SK-MEL-5 (cell line): ENCODE results near the gene TGFBR3. TPM values are rescaled to one million over a fixed set of nuclear protein-coding genes. Genes with fewer than 3 reads are reported as not detected.
"Not testable (repeated sequence)": the region's sequence is repeated elsewhere in the genome, so short reads cannot be mapped to it uniquely, and the experiment has no call there.

ENCODE experiments used
- DNase-seq: peaks from one replicate; pipeline ENCODE4 v3.0.0-alpha.2; 2016; ENCODE audit warnings: low read depth, low spot score
- in situ Hi-C: cut with HindIII; loops from 2 replicates; pipeline ENCODE4 v1.10.0; 2016; ENCODE audit warnings: low sequenced_read_pairs, high pct_unique_total_duplicates, low pct_unique_long_range_greater_than_20kb
- total RNA-seq: library from RNA; depleted of rRNA; stranded (reverse); fragments of >200 nt; shearing (Covaris generic); gene quantifications from 2 replicates; pipeline ENCODE4 v1.2.3, GENCODE V29; 2014

The TGFBR3 gene
- total RNA-seq, 1 experiment from 2014 or later, result 17.2 TPM

GRCh38 chr1:91834549-91834948 lies 51.4 kb downstream of the TGFBR3 start:
- in situ Hi-C loops, DNase-seq: not testable (repeated sequence)

GRCh38 chr1:91833946-91834345 lies 52.0 kb downstream of the TGFBR3 start:
- in situ Hi-C loops, result no loop called here
- no peak for DNase-seq

DNA sequence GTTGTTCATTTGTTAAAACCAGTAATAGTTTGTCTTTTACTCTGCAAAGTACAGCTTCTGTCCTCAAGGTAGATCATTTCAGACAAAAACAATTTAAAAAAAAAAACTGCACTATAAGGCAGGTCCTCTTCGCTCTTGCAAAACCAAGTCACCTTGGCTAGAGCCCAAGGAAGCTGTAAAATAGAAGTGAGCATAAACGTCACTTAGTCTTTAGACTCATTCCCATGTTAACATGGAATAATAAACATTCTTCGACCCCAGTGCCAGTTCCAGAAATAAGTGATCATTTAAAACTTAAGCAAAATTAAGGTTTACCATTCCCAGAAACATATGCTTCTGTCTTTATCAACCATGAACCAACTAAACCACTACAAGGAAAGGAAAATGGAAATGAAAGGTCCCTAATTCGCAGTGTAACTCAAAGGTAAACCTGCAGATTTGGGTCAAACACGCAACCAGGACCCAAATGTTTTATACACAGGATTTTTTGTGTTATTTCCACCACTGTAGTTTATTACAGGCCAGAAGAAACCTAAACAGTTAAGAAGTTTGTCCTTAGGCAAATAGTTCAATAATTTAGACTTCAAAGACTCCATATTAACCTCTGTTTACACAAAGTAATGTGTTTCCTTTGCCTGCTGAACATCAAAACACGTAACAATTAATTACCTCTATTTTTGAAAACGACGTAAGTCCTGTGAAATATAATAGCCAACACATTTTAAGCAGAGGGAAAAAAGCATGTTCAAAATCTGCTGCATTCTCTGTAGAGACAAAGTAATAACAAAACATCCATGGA lies 54.6 kb downstream of the TGFBR3 start:
- DNase-seq, result no peak
- in situ Hi-C loops, result no loop called here

GRCh38 chr1:91830242-91831131 lies 55.5 kb downstream of the TGFBR3 start:
- in situ Hi-C loops, result no loop called here
- peak; percentile 67 for DNase-seq

- no peak for DNase-seq
- in situ Hi-C loops, result no loop called here
Observed at GRCh38 chr1:91829293-91830153, 56.4 kb downstream of the TGFBR3 start.

DNA sequence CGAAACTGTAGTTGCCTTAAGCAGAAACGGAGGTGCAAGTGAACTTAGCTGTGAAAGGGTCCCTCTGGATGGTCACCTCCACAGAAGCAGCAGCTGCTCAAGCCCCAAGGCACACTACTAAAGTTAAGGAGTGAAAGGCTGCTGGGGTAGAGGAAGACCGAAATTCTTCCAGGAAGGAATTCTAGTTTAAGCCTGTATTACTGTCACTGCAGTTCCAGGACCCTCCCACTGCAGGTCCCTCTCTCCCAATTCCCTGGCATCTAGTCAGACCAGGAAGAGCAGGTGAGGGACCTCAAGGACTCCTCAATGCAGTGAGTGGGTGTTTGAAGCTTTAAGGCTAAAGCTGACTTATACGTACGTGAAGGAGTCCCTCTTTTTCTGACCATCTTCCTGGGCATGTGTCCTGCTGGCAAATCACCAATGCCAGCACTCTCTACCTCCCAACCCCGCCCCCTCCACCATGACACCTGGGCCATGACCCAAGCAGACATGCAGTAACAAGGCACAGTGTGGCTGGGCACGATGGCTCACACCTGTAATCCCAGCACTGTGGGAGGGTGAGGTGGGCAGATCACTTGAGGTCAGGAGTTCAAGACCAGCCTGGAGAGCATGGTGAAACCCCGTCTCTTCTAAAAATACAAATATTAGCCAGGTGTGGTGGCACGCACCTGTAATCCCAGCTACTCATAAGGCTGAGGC lies 57.2 kb downstream of the TGFBR3 start:
- in situ Hi-C loops, result no loop called here
- DNase-seq, result no peak

- DNase-seq, result peak; percentile 94
- in situ Hi-C loops, result no loop called here
Observed at GRCh38 chr1:91827459-91828321, 58.3 kb downstream of the TGFBR3 start.

DNA sequence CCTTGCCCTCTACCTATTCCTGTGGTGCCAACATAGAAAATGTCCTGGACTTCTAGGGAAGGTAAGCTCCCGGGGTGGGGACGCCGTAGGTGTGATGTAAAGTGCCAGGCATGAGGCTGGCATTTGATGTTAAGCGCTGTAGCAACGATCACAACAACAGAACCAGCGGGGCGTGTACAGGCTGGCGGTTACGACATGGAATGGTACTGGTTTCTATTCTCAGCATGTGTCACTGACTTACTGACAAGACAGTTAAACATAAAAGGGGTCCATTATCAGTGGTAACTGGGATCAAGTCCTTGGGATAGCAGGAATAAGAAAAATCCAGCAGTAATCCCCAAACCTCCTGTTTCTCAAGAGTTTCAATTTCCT lies 58.9 kb downstream of the TGFBR3 start:
- peak; percentile 87 for DNase-seq
- in situ Hi-C loops, result no loop called here

DNA sequence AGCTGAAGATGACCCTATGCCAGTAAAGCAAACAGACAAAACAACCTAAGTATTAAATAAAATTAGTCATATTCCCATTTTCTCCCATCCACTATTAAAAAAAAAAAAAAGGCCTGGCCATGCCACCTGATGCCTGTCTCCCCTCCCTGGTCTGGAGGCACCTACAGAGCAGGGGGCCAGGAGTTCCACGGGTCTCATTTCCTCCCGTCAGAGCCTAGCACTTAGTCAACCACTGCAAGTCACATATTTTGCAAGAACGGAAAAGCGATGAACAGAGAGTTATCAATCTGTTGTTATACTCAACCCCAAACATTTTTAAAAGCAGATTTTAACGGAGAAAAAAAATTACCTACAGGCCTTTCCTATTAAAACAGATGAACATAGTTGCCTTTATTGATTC lies 59.3 kb downstream of the TGFBR3 start:
- in situ Hi-C loops, result no loop called here
- no peak for DNase-seq

GRCh38 chr1:91826248-91826647 lies 59.7 kb downstream of the TGFBR3 start:
- no peak for DNase-seq
- in situ Hi-C loops, result no loop called here

DNA sequence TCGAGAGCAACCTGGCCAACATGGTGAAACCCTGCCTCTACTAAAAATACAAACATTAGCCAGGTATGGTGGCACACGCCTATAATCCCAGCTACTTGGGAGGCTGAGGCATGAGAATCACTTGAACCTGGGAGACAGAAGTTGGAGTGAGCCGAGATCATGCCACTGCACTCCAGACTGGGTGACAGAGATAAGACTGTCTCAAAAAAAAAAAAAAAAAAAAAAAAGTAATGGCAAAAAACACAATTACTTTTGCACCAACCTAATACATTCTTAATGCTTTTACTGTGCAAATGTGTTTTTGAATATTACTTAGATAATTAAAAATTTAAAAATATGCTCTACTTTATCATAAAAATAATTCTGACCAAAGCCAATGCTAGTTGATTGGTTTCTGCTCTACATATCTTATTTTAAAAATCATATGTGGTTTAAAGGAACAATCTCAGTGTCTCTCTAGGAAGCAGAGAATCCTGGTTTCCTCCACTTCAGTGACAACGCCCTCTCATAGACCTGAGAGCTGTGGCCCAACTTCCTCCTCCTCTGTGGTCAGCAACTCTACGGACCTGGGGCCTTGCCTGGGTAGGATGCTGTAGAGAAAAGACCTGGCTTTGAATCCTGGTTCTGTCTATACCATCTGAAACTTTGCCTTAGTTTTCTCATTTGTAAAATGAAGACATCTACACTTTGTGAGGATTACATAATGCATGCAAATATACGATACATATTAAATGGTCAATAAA lies 64.7 kb downstream of the TGFBR3 start:
- DNase-seq, result no peak
- in situ Hi-C loops, result no loop called here

GRCh38 chr1:91819038-91819788 lies 66.7 kb downstream of the TGFBR3 start:
- no peak for DNase-seq
- in situ Hi-C loops, result no loop called here

DNA sequence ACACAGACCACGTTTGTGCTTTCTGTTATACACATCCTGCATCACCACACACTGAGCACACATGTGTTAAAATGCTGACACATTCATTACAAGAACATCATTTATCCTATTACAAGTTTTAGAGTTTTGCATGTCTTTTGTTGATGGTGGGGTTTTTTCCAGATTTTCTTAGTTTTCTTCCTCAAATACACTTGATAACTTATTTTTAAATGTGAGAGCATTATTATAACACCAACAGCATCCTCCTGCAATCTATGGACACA lies 67.3 kb downstream of the TGFBR3 start:
- DNase-seq, result no peak
- in situ Hi-C loops, result no loop called here

- DNase-seq, result no peak
- in situ Hi-C loops, result no loop called here
Observed at GRCh38 chr1:91817211-91817905, 68.6 kb downstream of the TGFBR3 start.

DNA sequence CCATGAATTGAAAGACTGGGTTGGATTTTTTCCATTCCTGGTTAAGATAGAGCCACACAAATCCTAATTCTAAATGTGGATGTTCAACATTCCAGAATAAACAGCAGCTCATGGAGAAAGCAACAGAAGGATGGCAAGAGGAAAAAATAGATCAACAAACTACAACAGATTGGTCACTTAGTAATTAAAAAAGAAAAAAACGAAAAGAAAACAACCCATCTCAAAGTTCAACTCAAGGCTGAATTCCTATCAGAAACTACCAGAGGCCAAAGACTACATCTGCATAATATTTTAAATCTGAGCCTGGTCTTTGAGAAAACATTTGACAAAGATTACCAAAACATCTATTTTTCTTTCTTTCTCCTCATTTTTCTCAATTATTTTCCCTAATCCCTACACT lies 69.9 kb downstream of the TGFBR3 start:
- in situ Hi-C loops, result no loop called here
- no peak for DNase-seq
